ENCODE measurements around the gene CPSF7.
A peak's percentile ranks its signal among the peaks of the same experiment; 100 is the strongest.

The CPSF7 gene

GRCh38 chr11:61380884-61381283 is 48.9 kb downstream of the CPSF7 start:
- no peak for DNase-seq

- no peak for DNase-seq
Measured at GRCh38 chr11:61378713-61379313, 51.0 kb downstream of the CPSF7 start.

GRCh38 chr11:61377461-61378160 is 52.2 kb downstream of the CPSF7 start:
- no peak for DNase-seq

- DNase-seq = no peak
Measured at GRCh38 chr11:61375761-61376108, 54.0 kb downstream of the CPSF7 start.

GRCh38 chr11:61372659-61373420 is 56.9 kb downstream of the CPSF7 start:
- DNase-seq = no peak

GRCh38 chr11:61370349-61371005 is 59.3 kb downstream of the CPSF7 start:
- no peak for DNase-seq

- no peak for DNase-seq
Measured at GRCh38 chr11:61369372-61370348, 60.1 kb downstream of the CPSF7 start.

GRCh38 chr11:61368646-61369045 is 61.1 kb downstream of the CPSF7 start:
- DNase-seq = no peak

- no peak for DNase-seq
Measured at GRCh38 chr11:61367406-61367805, 62.4 kb downstream of the CPSF7 start.

GRCh38 chr11:61364012-61364675 is 65.6 kb downstream of the CPSF7 start:
- DNase-seq = no peak

GRCh38 chr11:61362542-61362875 is 67.3 kb downstream of the CPSF7 start:
- no peak for DNase-seq

- peak; percentile 74 for DNase-seq
Measured at GRCh38 chr11:61361741-61362541, 67.8 kb downstream of the CPSF7 start, which contains the start of the genes CYB561A3 and TMEM138. Gene CYB561A3 (minus strand): TSS chr11:61361882. CDS start chr11:61356713, 5,169 bp downstream. Gene TMEM138 (plus strand): TSS chr11:61362374. CDS start chr11:61364391, 2,017 bp downstream.

GRCh38 chr11:61361237-61361740 is 68.5 kb downstream of the CPSF7 start:
- no peak for DNase-seq

- no peak for DNase-seq
Measured at GRCh38 chr11:61359516-61359915, 70.3 kb downstream of the CPSF7 start.

- no peak for DNase-seq
Measured at GRCh38 chr11:61358566-61358965, 71.2 kb downstream of the CPSF7 start.

GRCh38 chr11:61357894-61358239 is 71.9 kb downstream of the CPSF7 start:
- DNase-seq = no peak

- DNase-seq = no peak
Measured at GRCh38 chr11:61357233-61357893, 72.4 kb downstream of the CPSF7 start.

GRCh38 chr11:61356706-61357105 is 73.1 kb downstream of the CPSF7 start:
- DNase-seq = no peak

- DNase-seq = no peak
Measured at GRCh38 chr11:61354208-61354607, 75.6 kb downstream of the CPSF7 start.
